ENCODE data around the gene EPGN.

DNA sequence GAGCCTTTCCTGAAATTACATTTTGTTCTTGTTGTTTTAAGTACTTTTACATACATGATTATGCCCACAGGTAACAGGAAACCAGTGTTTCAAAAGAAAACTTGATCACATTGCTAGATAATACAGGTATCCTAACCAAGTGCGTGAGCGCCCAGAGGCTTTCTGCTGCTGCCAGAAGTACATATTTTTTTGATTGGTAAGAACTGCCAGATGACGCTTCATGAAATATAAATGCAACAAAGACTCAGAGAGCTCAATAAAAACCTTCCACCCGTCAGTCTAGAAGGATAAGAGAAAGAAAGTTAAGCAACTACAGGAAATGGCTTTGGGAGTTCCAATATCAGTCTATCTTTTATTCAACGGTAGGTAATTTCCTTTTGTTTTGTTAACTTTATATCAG lies at the start of gene EPGN:
- TF ChIP-seq, protein P1, sequence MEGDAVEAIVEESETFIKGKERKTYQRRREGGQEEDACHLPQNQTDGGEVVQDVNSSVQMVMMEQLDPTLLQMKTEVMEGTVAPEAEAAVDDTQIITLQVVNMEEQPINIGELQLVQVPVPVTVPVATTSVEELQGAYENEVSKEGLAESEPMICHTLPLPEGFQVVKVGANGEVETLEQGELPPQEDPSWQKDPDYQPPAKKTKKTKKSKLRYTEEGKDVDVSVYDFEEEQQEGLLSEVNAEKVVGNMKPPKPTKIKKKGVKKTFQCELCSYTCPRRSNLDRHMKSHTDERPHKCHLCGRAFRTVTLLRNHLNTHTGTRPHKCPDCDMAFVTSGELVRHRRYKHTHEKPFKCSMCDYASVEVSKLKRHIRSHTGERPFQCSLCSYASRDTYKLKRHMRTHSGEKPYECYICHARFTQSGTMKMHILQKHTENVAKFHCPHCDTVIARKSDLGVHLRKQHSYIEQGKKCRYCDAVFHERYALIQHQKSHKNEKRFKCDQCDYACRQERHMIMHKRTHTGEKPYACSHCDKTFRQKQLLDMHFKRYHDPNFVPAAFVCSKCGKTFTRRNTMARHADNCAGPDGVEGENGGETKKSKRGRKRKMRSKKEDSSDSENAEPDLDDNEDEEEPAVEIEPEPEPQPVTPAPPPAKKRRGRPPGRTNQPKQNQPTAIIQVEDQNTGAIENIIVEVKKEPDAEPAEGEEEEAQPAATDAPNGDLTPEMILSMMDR (IDR thresholded peaks at IDR 0.05 in 4 of 5, conservative IDR thresholded peaks at IDR 0.05 in 1 of 5) = no peak
- no peak for TF ChIP-seq POLR2A (IDR thresholded peaks at IDR 0.05)

All from gastrocnemius medialis (tissue), 4 donors.